ENCODE results near the gene PRKN.

GRCh38 chr6:161635975-161636374 lies 1091.6 kb downstream of the PRKN start:
- TF ChIP-seq CTCF (conservative IDR thresholded peaks at IDR 0.05; ENCODE audit: low read depth, low read length): no peak
- TF ChIP-seq EZH2 (IDR thresholded peaks at IDR 0.05; ENCODE audit: borderline replicate concordance, low read depth, low read length, poor library complexity, severe bottlenecking): no peak

Data from A673 (cell line).